ENCODE results near the gene PSMD12.
"Not testable (repeated sequence)": the region's sequence is repeated elsewhere in the genome, so short reads cannot be mapped to it uniquely, and the experiment has no call there.

The PSMD12 gene

GRCh38 chr17:67366193-67367157 is at the start of gene PSMD12:
TSS of gene PSMD12 (minus strand) at chr17:67366577. CDS start at chr17:67366519, 58 bp downstream.
- DNase-seq (ENCODE audit: low read depth in 2 of 2, low spot score in 1 of 2): peak; percentile 79 to 88

- DNase-seq (ENCODE audit: low read depth in 2 of 2, low spot score in 1 of 2): no peak
Observed at GRCh38 chr17:67415291-67415690, 48.9 kb upstream of the PSMD12 start.

- no peak for DNase-seq (ENCODE audit: low read depth in 2 of 2, low spot score in 1 of 2)
Observed at GRCh38 chr17:67414559-67414958, 48.2 kb upstream of the PSMD12 start.

GRCh38 chr17:67414130-67414529 is 47.8 kb upstream of the PSMD12 start:
- DNase-seq (ENCODE audit: low read depth in 2 of 2, low spot score in 1 of 2): no peak

GRCh38 chr17:67413388-67413787 is 47.0 kb upstream of the PSMD12 start:
- DNase-seq (ENCODE audit: low read depth in 2 of 2, low spot score in 1 of 2): no peak

GRCh38 chr17:67412941-67413340 is 46.6 kb upstream of the PSMD12 start:
- no peak for DNase-seq (ENCODE audit: low read depth in 2 of 2, low spot score in 1 of 2)

GRCh38 chr17:67412032-67412431 is 45.7 kb upstream of the PSMD12 start:
- no peak for DNase-seq (ENCODE audit: low read depth in 2 of 2, low spot score in 1 of 2)

- no peak for DNase-seq (ENCODE audit: low read depth in 2 of 2, low spot score in 1 of 2)
Observed at GRCh38 chr17:67411397-67411796, 45.0 kb upstream of the PSMD12 start.

- DNase-seq (ENCODE audit: low read depth in 2 of 2, low spot score in 1 of 2): not testable (repeated sequence)
Observed at GRCh38 chr17:67408455-67408830, 42.1 kb upstream of the PSMD12 start.

- DNase-seq (ENCODE audit: low read depth in 2 of 2, low spot score in 1 of 2): no peak
Observed at GRCh38 chr17:67403483-67403882, 37.1 kb upstream of the PSMD12 start.

GRCh38 chr17:67403065-67403464 is 36.7 kb upstream of the PSMD12 start:
- no peak for DNase-seq (ENCODE audit: low read depth in 2 of 2, low spot score in 1 of 2)

- no peak for DNase-seq (ENCODE audit: low read depth in 2 of 2, low spot score in 1 of 2)
Observed at GRCh38 chr17:67401598-67402504, 35.5 kb upstream of the PSMD12 start.

- DNase-seq (ENCODE audit: low read depth in 2 of 2, low spot score in 1 of 2): no peak
Observed at GRCh38 chr17:67401106-67401505, 34.7 kb upstream of the PSMD12 start.

- no peak for DNase-seq (ENCODE audit: low read depth in 2 of 2, low spot score in 1 of 2)
Observed at GRCh38 chr17:67400193-67400592, 33.8 kb upstream of the PSMD12 start.

- no peak for DNase-seq (ENCODE audit: low read depth in 2 of 2, low spot score in 1 of 2)
Observed at GRCh38 chr17:67399676-67400075, 33.3 kb upstream of the PSMD12 start.

- DNase-seq (ENCODE audit: low read depth in 2 of 2, low spot score in 1 of 2): no peak
Observed at GRCh38 chr17:67393809-67394397, 27.5 kb upstream of the PSMD12 start.

- no peak for DNase-seq (ENCODE audit: low read depth in 2 of 2, low spot score in 1 of 2)
Observed at GRCh38 chr17:67392111-67392510, 25.7 kb upstream of the PSMD12 start.

- peak in 1 of 2 donors; percentile 40 for DNase-seq (ENCODE audit: low read depth in 2 of 2, low spot score in 1 of 2)
Observed at GRCh38 chr17:67390646-67391361, 24.4 kb upstream of the PSMD12 start.

- no peak for DNase-seq (ENCODE audit: low read depth in 2 of 2, low spot score in 1 of 2)
Observed at GRCh38 chr17:67390006-67390645, 23.7 kb upstream of the PSMD12 start.

- no peak for DNase-seq (ENCODE audit: low read depth in 2 of 2, low spot score in 1 of 2)
Observed at GRCh38 chr17:67388986-67389385, 22.6 kb upstream of the PSMD12 start.

Measured in stimulated activated CD8-positive, alpha-beta memory T cell treated with anti-CD3 and anti-CD28 coated beads, Interleukin-4, amount 100 ng/mL, for 1 hour (primary cell).